SU-DHL-6 (cell line): Measurements from ENCODE around the gene CSN2.

Experiments
- CTCF ChIP-seq: fragments of 200-600 bp; sonication (generic); IDR thresholded peaks from one replicate; pipeline ENCODE4 v1.5.1; 2017; ENCODE audit warnings: antibody characterized with exemption, mild to moderate bottlenecking, low read length, moderate library complexity; ENCODE audit not compliant: insufficient read depth, poor library complexity, severe bottlenecking
- EZH2phosphoT487 ChIP-seq: fragments of 200-600 bp; sonication (generic), shearing (Covaris generic); conservative IDR thresholded peaks from 2 replicates; pipeline ENCODE4 v1.6.1; 2018; ENCODE audit warnings: mild to moderate bottlenecking, antibody characterized with exemption, low read length, moderate library complexity, mixed read lengths

DNA sequence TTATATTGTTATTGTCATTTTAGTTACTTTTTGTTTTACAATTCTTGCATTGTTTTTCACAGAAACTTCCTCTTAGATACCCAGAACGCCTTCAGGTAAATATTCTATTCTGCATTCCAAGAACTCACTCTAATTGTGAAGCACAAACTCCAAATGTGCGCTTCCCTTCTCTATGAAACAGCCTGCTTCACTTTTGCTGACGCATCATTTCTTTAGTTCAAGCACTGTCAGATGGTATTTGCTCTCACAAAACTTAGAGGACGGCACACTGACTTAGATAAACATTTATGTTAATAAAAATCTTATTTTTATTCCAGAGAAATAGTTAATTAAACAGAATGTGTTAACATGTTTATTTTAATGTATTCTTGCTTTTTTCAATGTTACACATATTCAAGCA is 31.4 kb downstream of the CSN2 start:
- TF ChIP-seq CTCF, result no peak
- TF ChIP-seq EZH2phosphoT487, result no peak
